AG04450 (cell line): ENCODE data around the gene TSPAN1. TPM values are rescaled to one million over a fixed set of nuclear protein-coding genes. Genes with fewer than 3 reads are reported as not detected.

ENCODE experiments used
- CTCF ChIA-PET: fragments of 300-600, 350-600 bp; formaldehyde crosslinking; extraction: SDS; loops from one replicate; lab custom pipeline; 2022; ENCODE audit warnings: antibody characterized with exemption, inconsistent platforms; lab: Charles Lee
- POLR2A ChIA-PET: fragments of 350-600 bp; formaldehyde crosslinking; extraction: SDS; loops from one replicate; lab custom pipeline; 2021; ENCODE audit warnings: antibody characterized with exemption, inconsistent platforms; lab: Yijun Ruan, JAX
- DNase-seq: peaks from one replicate; pipeline ENCODE4 v3.0.0-alpha.2; 2011; ENCODE audit warnings: low read depth, low spot score
- H3K27ac ChIP-seq: one replicate; pipeline ENCODE4 v1.5.1; 2012; ENCODE audit warnings: low read depth, low read length, control low read depth
- H3K27me3 ChIP-seq: one replicate; pipeline ENCODE4 v1.6.0; 2012; ENCODE audit warnings: low read length; ENCODE audit not compliant: control insufficient read depth, insufficient read depth
- H3K4me3 ChIP-seq: 2 replicates; pipeline ENCODE4 v1.5.1; 2011; ENCODE audit warnings: mild to moderate bottlenecking, low read depth, low read length, control low read depth
- H3K9me3 ChIP-seq: 2 replicates; pipeline ENCODE4 v1.5.1; 2012; ENCODE audit warnings: low read length; ENCODE audit not compliant: control insufficient read depth, insufficient read depth
- polyA plus RNA-seq: library from polyadenylated mRNA; depleted of rRNA; stranded (reverse); fragments of >200 nt; gene quantifications from 2 replicates; pipeline ENCODE4 v1.2.3, GENCODE V29; 2011
- TF ChIP-seq, protein P1 (sequence below): IDR thresholded peaks from 2 replicates; pipeline ENCODE4 v1.5.1; 2011; ENCODE audit warnings: low read depth, low read length, control low read depth, inconsistent platforms

The TSPAN1 gene
- polyA plus RNA-seq, 1 experiment = 0.43 TPM

DNA sequence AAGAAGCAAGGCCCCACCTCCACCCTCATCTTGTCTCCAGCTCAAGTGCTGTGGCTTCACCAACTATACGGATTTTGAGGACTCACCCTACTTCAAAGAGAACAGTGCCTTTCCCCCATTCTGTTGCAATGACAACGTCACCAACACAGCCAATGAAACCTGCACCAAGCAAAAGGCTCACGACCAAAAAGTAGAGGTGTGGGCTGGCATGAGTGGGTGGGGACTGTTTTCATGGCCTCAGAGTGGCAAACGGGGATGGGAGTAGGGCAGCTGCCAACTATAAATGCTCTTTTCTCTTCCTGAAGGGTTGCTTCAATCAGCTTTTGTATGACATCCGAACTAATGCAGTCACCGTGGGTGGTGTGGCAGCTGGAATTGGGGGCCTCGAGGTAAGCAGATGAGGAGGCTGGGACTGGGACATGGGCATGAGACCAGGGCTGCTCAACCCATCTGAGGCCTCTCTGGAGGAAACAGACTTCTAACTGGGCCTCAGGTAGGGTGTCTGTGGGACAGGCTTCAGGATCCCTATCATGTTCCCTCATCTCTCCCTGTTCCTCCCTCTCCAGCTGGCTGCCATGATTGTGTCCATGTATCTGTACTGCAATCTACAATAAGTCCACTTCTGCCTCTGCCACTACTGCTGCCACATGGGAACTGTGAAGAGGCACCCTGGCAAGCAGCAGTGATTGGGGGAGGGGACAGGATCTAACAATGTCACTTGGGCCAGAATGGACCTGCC is 10.2 kb downstream of the TSPAN1 start:
- POLR2A ChIA-PET = no interaction called here
- no peak overlapping the region for H3K27ac ChIP-seq

GRCh38 chr1:46186076-46186475 is 11.2 kb downstream of the TSPAN1 start:
- CTCF ChIA-PET = interaction anchor here (0.8 kb wide), 1 partner anchor 148 kb away, joined by 3 read pairs; no protein-coding TSS in a partner anchor
- no peaks in the 10 kb centered on the region for H3K9me3 ChIP-seq
- POLR2A ChIA-PET = interaction anchor here (0.7 kb wide), 1 partner anchor 54 kb away, joined by 10 read pairs; the partner anchor contains the start of gene PIK3R3
- no peaks in the 10 kb centered on the region for H3K27me3 ChIP-seq
- TF ChIP-seq, protein P1, sequence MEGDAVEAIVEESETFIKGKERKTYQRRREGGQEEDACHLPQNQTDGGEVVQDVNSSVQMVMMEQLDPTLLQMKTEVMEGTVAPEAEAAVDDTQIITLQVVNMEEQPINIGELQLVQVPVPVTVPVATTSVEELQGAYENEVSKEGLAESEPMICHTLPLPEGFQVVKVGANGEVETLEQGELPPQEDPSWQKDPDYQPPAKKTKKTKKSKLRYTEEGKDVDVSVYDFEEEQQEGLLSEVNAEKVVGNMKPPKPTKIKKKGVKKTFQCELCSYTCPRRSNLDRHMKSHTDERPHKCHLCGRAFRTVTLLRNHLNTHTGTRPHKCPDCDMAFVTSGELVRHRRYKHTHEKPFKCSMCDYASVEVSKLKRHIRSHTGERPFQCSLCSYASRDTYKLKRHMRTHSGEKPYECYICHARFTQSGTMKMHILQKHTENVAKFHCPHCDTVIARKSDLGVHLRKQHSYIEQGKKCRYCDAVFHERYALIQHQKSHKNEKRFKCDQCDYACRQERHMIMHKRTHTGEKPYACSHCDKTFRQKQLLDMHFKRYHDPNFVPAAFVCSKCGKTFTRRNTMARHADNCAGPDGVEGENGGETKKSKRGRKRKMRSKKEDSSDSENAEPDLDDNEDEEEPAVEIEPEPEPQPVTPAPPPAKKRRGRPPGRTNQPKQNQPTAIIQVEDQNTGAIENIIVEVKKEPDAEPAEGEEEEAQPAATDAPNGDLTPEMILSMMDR = no peak
- H3K27ac ChIP-seq = no peak overlapping the region
- DNase-seq = no peak
- no peak overlapping the region for H3K4me3 ChIP-seq

More for the DNA sequence above, 10.2 kb downstream of the TSPAN1 start:
- CTCF ChIA-PET = no interaction called here
- H3K9me3 ChIP-seq = no peaks in the 10 kb centered on the region
- no peak overlapping the region for H3K4me3 ChIP-seq
- no peaks in the 10 kb centered on the region for H3K27me3 ChIP-seq
- DNase-seq = no peak
- TF ChIP-seq, protein P1 = no peak

GRCh38 chr1:46187106-46187869 is 12.4 kb downstream of the TSPAN1 start:
- TF ChIP-seq, protein P1 = no peak
- ChIA-PET POLR2A (no interaction called here), CTCF (no interaction called here)
- Histone ChIP-seq H3K9me3 (no peaks in the 10 kb centered on the region), H3K27me3 (no peaks in the 10 kb centered on the region), H3K4me3 (no peak overlapping the region), H3K27ac (no peak overlapping the region)
- DNase-seq = no peak

- H3K4me3 ChIP-seq = no peak overlapping the region
- no peak for DNase-seq
- no peaks in the 10 kb centered on the region for H3K27me3 ChIP-seq
- no peak overlapping the region for H3K27ac ChIP-seq
- TF ChIP-seq, protein P1 = no peak
- ChIA-PET POLR2A (no interaction called here), CTCF (no interaction called here)
- H3K9me3 ChIP-seq = no peaks in the 10 kb centered on the region
Measured at GRCh38 chr1:46188295-46189030, 13.6 kb downstream of the TSPAN1 start.
